GM21528 (cell line): Measurements from ENCODE around the gene CTNND2.
"Not testable (repeated sequence)": the region's sequence is repeated elsewhere in the genome, so short reads cannot be mapped to it uniquely, and the experiment has no call there.

ENCODE experiments used
- ATAC-seq: cut with Tn5 transposase; IDR thresholded peaks from one replicate; pipeline ENCODE4 v1.9.1; 2021; ENCODE audit warnings: mild to moderate bottlenecking, moderate library complexity; ENCODE audit not compliant: unreplicated experiment, low FRiP score

CTNND2 gene

DNA sequence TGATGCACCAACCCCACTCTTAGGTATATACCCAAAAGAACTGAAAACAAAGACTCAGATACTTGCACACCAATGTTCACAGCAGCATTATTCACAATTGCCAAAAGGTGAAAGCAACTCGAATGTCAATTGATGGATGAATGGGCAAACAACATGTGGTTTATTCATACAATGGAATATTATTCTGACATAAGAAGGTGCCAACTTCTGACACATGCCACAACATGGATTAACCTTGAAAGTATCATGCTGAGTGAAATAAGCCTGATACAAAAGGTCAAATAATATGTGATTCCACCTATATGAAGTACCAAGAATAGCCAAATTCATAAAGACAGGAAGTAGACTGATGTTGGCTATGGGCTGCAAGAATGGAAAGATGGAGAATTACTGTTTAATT is 35.0 kb downstream of the CTNND2 start:
- no peak for ATAC-seq

DNA sequence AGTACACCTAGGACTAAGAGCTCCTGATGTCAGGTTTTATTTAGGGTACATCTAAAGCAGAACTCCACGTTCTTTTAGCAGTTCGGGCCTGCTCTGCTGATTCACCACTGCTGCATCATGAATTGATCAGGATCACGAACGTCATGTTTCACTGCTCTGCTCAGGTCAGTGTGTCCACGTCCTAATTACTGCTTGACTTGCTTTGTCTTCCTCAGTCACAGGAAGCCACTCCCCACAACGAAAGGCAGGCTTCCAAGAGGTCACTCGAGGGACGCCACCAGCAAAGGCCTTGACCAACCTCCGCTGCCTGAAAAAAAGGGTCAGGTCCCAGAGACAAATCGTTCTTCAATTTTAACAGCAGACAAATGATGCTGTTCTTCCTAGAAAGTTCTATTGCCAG is 40.3 kb downstream of the CTNND2 start:
- no peak for ATAC-seq

DNA sequence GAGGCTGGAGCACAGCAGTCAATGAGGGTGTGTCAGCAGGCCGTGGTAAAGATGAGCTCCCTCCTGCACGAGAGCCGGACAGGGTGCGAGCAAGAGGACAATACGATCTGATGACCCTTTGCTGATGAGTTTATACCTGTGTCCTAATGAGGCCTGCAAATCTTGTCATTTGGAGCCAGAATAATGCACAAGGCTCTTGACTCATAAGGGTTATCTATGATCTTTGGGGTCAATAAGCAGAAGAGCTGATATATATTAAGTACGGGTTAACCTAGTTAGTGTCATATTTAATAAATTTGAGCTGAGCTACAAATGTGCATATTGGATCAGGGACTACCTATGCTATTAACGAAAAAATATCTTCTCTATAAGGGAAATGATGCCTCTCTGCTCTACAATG is 46.9 kb downstream of the CTNND2 start:
- no peak for ATAC-seq

DNA sequence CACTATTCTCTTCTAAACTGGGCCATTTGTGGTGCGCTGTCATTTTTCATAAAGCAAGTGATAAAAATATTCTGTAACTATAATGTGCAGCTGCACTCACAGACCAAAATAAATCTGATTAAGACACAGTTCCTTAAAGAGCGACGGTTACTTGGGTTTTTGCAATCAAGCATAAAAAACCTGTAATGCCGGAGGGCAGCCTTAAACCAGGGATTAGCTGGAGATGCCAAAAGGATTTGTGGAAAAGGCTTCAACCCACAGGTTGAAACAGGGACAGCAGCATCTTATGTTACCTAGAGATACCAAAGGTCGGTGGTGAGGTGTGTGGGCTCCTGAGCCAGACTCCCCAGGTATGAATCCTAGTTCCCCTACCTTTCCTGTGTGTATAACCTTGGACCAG is 49.3 kb downstream of the CTNND2 start:
- no peak for ATAC-seq

DNA sequence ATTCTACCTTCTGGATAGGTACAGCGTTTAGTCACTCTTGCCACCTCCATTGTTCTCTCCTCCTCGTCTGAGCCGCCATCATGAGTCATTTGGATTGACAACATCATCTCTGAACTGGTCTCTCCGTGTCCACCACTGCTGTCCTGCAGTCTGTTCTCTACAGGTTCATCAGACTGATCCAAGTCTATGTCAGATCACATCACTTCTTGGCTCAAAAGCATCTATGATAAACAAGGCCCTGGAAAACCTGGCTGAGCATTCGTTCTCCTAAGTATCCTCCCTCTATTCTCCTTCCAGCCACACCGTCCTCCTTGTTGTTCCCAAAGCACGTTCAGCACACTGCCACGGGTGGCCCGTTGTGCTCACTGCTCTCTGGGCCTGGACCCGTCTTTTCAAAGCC is 50.5 kb downstream of the CTNND2 start:
- ATAC-seq, result no peak

DNA sequence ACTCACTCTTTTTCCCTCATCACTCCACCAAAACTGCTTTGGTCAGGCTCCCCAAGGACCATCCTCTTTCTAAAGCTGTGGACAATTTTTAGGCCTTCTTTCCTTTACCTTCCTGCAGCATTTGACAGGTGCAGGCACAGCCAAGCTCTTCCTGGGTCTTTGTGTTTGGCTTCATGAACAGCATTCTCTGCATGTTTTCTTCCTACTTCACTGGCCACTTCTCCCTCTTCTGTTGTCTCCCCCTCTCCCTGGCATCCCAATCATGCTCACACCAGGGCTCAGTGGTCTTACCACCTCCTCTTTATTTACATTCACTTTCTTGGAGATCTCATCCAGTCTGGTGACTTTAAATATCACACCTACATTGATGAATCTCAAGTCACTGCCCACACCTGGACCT is 51.1 kb downstream of the CTNND2 start:
- ATAC-seq, result no peak

DNA sequence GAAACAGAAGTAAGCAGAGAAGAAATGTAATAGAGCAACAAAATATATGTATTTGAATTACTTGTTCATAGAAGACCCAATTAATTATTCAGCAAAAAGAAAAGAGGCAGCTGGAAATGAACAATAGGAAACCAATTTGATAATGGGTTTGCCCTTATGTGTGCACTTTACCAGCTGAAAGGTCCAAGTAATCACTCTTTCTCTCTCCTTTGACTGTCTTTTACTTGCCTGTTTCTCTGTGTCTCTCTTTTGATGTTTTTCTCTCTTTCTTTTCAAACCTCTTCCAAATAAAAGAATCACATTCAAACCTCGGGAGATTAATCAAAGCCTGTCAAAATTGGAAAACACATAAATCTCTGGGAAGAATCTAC is 51.5 kb downstream of the CTNND2 start:
- no peak for ATAC-seq

DNA sequence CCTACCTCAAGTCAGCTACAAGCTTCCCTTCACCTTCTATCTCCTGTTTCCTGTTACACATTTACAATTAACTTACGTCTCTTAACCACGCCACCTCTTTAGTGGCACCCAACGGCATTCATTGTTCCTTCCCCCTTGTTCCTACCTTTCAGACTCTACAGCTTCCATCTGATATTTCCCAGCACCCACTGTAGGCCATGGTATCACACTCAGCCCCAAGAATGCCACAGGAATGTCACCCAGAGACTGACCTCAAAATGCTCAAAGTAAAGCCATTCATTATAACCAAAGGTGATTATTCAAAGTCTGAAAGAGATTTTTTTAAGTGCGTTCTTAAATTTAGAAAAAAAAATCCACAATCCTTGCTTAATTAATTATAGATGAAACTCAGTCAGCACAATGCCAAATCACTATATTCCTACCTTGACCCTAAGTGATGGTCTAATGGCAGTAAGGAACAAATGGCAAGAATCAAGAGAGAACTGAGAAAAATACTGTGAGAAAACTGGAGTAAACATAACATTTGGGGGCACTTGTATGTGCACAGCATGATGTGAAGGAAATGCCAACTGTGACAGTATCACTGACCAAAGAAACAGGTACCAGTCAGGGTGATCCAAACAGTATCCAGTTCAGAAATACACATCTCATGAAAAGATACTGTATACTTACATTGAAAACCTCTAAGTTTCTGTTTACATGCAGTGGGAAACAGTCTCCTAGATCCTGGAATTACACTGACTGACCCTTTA is 52.1 kb downstream of the CTNND2 start:
- ATAC-seq, result no peak

DNA sequence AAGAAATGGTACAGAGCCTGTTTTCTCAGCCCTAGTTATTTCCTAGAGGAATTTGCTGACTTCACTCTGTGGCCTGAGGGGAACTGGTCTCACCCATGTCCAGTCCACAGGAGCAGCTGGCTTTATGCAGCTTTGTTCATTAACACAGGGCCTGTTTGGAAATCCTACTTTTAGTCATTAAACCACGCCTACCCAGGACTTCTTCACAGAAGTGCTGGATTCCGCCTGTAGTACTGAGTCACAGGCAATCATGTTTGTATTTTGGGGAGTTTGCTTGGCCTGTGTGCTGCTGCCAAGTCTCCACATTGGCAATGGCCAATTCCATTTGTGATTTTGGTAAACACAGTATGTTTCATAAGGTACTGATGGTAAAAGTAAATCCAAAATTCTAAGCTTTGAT is 52.8 kb downstream of the CTNND2 start:
- ATAC-seq, result no peak

DNA sequence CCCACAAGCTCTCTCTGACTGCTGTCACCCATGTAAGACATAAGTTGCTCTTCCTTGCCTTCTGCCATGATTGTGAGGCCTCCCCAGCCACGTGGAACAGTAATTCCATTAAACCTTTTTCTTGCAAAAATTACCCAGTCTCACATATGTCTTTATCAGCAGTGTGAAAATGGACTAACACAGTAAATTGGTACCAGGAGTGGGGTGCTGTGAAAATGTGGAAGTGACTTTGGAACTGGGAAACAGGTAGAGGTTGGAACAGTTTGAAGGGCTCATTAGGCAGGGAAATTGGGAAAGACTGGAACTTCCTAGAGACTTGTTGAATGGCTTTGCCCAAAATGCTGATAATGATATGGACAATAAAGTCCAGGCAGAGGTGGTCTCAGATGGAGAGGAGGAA is 75.7 kb downstream of the CTNND2 start:
- ATAC-seq, result not testable (repeated sequence)

DNA sequence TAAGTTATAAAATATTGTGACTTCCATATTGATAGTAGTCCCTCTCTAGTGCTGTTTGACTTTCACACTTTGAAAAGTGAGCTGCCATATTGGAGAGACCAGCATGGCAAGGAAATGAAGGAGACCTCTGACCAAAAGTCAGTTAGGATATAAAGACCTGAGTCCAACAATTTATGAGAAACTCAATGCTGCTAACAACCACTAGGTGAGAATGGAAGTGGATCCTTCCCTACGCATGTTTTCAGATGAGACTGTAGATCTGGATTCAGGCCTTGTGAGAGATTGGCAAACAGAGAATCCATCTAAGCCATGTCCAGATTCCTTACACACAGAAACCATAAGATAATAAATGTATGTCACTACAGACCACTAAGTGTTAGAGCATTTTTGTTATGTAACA is 81.6 kb downstream of the CTNND2 start:
- no peak for ATAC-seq

DNA sequence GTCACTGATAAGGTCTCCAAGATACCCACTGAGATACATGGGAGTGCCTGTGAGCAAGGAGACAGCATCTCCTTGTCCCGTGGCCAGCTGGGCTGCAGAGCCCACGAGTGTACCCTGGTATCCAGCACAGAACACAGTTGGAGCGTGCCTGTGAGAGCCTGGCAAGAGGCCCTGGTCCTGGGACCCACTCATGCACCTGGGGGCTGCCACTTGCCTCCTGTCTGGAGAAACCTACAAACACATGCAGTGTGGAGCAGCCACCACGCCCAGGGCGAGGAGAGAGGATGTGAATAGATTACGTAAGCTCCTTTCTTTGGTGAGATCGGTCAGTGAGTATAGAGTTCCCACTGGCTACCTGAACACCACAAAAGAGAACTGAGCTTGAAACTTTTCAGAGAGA is 88.3 kb downstream of the CTNND2 start:
- ATAC-seq, result no peak

DNA sequence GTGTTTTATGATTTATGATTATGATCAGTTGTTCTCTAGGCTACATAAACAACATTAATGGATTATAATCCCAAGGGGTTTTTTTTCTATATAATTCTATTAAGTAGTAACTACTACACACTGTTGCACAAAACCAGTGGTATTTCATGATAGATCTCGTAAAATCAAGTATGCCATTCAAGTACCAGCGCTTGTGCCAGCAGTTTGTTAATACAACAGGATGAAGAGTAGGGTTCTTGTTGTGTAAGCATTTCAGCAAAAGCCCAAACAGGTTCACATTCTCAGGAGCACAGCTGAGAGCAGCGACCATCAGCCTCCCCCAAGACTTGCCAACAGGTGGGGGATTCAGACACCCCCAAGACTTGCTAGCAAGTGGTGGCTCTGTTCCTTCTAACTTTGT is 88.8 kb downstream of the CTNND2 start:
- ATAC-seq, result no peak

DNA sequence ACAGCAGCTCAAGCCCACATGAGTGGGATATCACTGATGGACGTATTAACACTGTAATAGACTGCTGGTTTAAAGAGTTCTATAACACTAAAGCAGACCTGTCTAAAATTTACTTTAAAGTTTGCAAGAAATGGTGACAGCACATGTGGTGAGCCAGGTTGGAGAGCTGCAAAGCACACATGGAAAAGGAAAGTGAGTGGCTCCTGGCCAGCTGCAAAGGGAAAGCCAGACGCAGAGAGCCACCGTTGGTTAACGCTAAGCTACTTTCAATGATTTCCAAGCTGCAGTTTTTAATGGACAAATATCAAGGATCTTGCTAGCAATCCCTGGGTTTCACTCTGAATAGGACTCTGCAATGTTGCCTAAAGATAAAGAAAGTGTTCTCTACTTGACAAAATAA is 89.9 kb downstream of the CTNND2 start:
- no peak for ATAC-seq

DNA sequence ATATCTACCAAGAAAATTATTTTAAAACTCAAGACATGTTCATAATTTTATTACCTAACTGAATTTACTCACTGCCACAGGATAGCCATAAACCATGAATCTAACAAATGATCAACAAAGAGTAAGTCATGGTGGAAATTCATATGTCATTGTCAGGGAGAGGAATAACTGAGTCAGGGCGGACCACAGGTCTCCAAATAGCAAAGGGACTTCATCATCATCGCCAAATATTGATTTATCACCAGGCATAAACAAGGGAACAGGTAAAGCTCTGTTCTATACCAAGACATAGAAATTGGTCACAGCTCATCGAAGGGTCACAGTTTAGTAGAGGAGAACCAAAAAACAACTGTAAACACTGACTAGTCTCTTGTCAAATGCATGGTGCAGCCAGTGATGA is 94.8 kb downstream of the CTNND2 start:
- ATAC-seq, result no peak

DNA sequence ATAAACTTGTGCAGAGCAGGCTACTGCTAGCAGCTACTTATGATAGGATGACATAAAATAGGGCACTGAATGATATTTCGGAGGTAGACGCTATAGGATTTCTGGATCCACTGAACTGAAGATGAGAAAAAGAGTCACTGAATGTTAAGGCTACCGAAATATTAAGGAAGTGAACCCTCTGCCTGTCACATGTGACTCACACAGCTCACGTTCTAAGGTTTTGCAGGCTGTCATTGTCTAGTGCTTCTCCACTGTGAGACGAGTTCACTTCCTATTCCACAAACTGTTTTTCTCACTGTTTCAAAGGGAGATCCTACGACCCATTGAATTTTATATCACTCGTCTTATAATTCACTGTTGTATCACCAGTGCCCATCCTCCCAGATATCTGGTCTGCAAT is 100.8 kb downstream of the CTNND2 start:
- no peak for ATAC-seq

DNA sequence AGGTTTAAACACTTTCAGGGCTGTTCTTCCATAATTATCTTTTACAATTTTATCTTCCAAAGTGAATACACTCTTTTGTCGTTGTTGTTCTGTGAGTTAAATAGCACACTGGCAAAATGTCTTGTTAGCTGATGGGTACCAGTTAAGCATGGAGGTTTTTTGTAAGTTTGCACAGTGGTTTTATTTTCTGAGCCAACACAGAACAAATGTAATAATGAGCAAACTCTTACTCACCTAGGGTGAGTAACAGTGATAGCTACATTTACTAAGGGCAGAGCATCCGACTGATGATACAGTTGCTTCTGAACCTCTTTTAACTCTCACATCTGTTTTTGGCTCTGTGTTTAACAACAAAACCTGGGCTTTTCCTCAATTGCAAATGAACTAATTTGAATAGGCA is 103.2 kb downstream of the CTNND2 start:
- no peak for ATAC-seq

DNA sequence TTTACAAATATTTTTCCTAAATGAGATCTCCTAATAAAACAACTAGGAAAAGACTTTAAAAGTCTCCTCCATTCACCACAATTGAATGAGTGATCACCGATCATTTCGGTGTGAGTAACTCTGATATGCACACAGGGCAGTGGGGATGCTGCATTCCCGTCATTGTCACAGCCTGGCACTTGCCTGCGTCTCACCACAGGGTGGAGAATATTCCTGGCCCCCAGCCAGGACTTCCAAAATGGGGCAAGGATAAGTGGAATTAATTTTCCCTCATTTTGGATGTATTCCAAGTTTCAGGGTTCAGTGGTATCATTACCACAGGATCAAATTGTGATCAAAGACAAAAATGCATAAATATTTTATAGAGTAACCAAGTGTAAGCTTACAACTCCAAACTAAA is 107.1 kb downstream of the CTNND2 start:
- no peak for ATAC-seq

DNA sequence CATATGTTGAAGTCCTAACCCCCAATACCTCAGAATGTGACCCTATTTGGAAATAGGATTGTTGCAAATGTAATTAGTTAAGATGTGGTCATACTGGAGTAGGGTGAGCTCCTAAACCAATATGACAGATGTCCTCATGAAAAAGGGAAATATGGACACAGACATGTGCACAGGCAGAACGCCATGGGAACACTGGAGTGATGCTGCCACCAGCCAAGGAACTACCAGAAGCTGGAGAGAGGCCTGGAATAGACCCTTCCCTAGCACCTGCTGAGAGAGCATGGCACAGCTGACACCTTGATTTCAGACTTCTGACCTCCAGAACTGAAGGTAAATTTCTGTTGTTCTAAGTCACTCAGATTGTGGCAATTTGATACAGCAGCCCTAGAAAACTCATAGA is 110.8 kb downstream of the CTNND2 start:
- no peak for ATAC-seq

DNA sequence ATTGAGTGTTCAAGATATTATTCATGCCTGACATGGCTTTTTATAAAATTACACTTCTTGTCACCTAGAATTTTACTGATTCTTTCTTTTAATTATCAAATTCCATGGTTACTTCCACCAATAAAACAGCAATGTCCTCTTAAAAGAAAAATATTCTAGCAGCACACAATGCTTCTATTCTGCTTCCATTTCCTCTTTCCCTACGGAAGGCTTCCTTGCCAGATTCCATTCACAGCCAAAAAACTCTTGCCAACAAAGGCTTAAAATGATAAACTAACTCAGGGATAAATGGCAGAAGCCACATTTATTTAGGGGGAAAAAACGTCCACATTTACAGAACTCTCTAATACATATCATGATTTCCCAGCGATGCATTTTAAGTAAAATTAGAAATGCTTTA is 111.6 kb downstream of the CTNND2 start:
- ATAC-seq, result no peak

DNA sequence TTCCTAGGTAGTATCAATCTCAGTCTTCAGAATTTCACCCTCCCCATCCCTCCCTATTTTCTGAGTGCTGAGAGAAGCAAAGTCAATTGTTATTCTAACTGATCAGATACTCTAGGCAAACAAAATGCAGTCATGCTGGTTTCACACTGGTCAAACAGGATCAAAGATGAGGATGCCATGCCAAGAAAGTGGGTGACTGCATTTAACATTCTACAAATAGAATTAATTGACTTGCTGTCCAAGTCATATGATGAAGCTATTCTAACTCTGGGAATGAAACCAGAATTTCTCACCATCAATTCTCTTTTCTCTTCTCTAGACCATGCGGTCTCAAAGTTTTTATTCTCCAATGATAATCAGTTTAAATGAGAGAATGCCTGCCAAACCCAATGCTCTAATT is 112.5 kb downstream of the CTNND2 start:
- ATAC-seq, result no peak

DNA sequence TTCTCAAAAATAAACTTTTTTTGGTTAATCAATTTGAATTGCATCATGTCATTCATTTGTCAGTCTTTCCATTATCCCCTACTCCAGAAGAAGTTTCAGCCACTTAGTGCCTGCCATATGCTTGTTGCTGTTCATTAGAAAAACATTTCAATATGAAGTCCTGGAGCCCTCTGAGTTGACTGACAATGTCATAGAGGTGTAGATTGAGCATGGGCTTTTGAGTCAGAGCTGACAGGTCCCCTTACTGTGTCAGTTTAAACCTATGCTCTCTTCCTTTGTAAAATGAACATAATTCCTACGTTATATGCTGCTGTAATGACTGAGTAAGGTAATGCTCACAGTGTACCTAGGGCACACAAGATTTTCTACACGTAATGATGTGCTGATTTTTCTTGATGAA is 114.0 kb downstream of the CTNND2 start:
- no peak for ATAC-seq

DNA sequence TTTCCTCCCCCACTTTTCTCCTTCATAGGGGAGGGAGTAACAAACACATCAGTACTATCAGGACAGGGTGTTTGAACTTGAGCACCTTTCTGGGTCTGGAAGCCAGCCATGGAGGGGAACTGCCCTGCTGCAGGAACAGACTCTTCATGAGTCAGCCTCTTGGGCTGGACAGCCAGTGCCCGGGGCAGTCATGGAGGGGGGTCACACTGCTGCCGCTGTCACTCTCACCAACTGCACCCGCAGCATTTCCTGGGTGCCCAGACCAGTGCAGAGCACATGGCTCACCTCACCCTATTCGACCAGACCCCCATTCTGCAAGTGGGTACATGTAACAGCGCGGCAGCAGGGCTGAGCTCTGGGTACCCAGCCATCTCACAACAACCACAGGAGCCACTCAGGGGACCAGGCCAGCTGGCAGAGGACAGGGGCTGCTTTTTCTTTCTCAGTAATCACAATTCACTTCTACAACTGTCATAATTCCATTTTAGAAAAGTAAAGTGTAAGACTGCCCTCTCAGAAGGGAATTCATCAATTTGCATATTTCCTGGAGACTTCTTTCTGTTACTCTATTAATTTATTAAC is 118.4 kb downstream of the CTNND2 start:
- ATAC-seq, result no peak
